GM23338 (cell line): ENCODE measurements around the gene ZNF687. TPM values are rescaled to one million over a fixed set of nuclear protein-coding genes. Genes with fewer than 3 reads are reported as not detected.
A peak's percentile ranks its signal among the peaks of the same experiment; 100 is the strongest.

ENCODE experiments used
- ATAC-seq: fragments of 200-7000 bp; cut with Tn5 transposase; 3 replicates; pipeline ENCODE4 v1.9.1; 2020
- DNase-seq: peaks from one replicate; pipeline ENCODE4 v3.0.0-alpha.2; 2015; ENCODE audit warnings: low spot score
- H2AFZ ChIP-seq: fragments of 200-600 bp; sonication (generic); 2 replicates; pipeline ENCODE4 v1.8.0; 2016; ENCODE audit warnings: antibody characterized with exemption, mild to moderate bottlenecking, moderate library complexity
- H3F3A ChIP-seq: fragments of 200-600 bp; sonication (generic); replicated peaks from 2 replicates; pipeline ENCODE4 v1.8.0; 2017; ENCODE audit warnings: antibody characterized with exemption, mixed run types, low read depth
- H3K27ac ChIP-seq: fragments of 200-600 bp; sonication (generic); 2 replicates; pipeline ENCODE4 v1.6.1; 2016; ENCODE audit warnings: low read depth
- H3K27me3 ChIP-seq: fragments of 200-600 bp; sonication (generic); 2 replicates; pipeline ENCODE4 v1.8.0; 2016; ENCODE audit warnings: mild to moderate bottlenecking, mixed run types, moderate library complexity; ENCODE audit not compliant: insufficient read depth
- H3K36me3 ChIP-seq: fragments of 200-600 bp; sonication (generic); 2 replicates; pipeline ENCODE4 v1.8.0; 2016; ENCODE audit warnings: mild to moderate bottlenecking; ENCODE audit not compliant: insufficient read depth
- H3K4me1 ChIP-seq: fragments of 200-600 bp; sonication (generic); 2 replicates; pipeline ENCODE4 v1.8.0; 2016; ENCODE audit warnings: mild to moderate bottlenecking, moderate library complexity; ENCODE audit not compliant: insufficient read depth
- H3K4me2 ChIP-seq: fragments of 200-600 bp; sonication (generic); 2 replicates; pipeline ENCODE4 v1.7.1; 2017; ENCODE audit warnings: mixed run types
- H3K4me3 ChIP-seq: fragments of 200-600 bp; sonication (generic); 2 replicates; pipeline ENCODE4 v1.6.1; 2016; ENCODE audit warnings: mixed run types
- H3K79me2 ChIP-seq: fragments of 200-600 bp; sonication (generic); replicated peaks from 2 replicates; pipeline ENCODE4 v1.8.0; 2017; ENCODE audit warnings: mild to moderate bottlenecking; ENCODE audit not compliant: insufficient read depth
- H3K9me2 ChIP-seq: fragments of 200-600 bp; sonication (generic); 2 replicates; pipeline ENCODE4 v1.8.0; 2017; ENCODE audit not compliant: insufficient read depth
- H4K20me1 ChIP-seq: fragments of 200-600 bp; sonication (generic); replicated peaks from 2 replicates; pipeline ENCODE4 v1.8.0; 2017; ENCODE audit warnings: mild to moderate bottlenecking; ENCODE audit not compliant: insufficient read depth
- H3K27ac Mint-ChIP-seq: 2 replicates; pipeline ENCODE4 v1.8.0; 2020; ENCODE audit warnings: inconsistent platforms, mild to moderate bottlenecking, moderate library complexity, mixed read lengths
- H3K27me3 Mint-ChIP-seq: 3 replicates; pipeline ENCODE4 v1.8.0; 2022; ENCODE audit warnings: low read depth, mild to moderate bottlenecking, moderate library complexity, mixed read lengths, inconsistent platforms; ENCODE audit not compliant: insufficient read depth, poor library complexity
- H3K36me3 Mint-ChIP-seq: 3 replicates; pipeline ENCODE4 v1.8.0; 2021; ENCODE audit warnings: low read depth, mild to moderate bottlenecking, inconsistent platforms, moderate library complexity, mixed read lengths
- H3K4me1 Mint-ChIP-seq: 3 replicates; pipeline ENCODE4 v1.8.0; 2020; ENCODE audit warnings: mild to moderate bottlenecking, inconsistent platforms, mixed read lengths
- H3K4me3 Mint-ChIP-seq: 3 replicates; pipeline ENCODE4 v1.8.0; 2021; ENCODE audit warnings: moderate library complexity, mild to moderate bottlenecking, inconsistent platforms, mixed read lengths
- H3K9me3 Mint-ChIP-seq: 3 replicates; pipeline ENCODE4 v1.8.0; 2020; ENCODE audit warnings: moderate library complexity, mild to moderate bottlenecking, inconsistent platforms, mixed read lengths
- CREB1 ChIP-seq: fragments of 250-450 bp; sonication (Bioruptor Pico); IDR thresholded peaks from 2 replicates; pipeline ENCODE4 v1.5.0; 2020; ENCODE audit warnings: low read depth, mild to moderate bottlenecking, moderate library complexity
- ETS1 ChIP-seq: IDR thresholded peaks from 2 replicates; pipeline ENCODE4 v1.6.1; 2016; ENCODE audit warnings: antibody characterized with exemption
- EZH2 ChIP-seq: fragments of 200-600 bp; sonication (generic); IDR thresholded peaks from one replicate; pipeline ENCODE4 v1.8.0; 2017; ENCODE audit warnings: antibody characterized with exemption, mild to moderate bottlenecking, low read depth; ENCODE audit not compliant: unreplicated experiment
- EZH2phosphoT487 ChIP-seq: fragments of 200-600 bp; sonication (generic); IDR thresholded peaks from one replicate; pipeline ENCODE4 v1.8.1; 2018; ENCODE audit warnings: antibody characterized with exemption; ENCODE audit not compliant: unreplicated experiment
- POLR2AphosphoS5 ChIP-seq: IDR thresholded peaks from 2 replicates; pipeline ENCODE4 v1.6.1; 2016; ENCODE audit warnings: antibody characterized with exemption, low read depth
- STAT1 ChIP-seq: IDR thresholded peaks from one replicate; pipeline ENCODE4 v1.6.1; 2016; ENCODE audit warnings: antibody characterized with exemption; ENCODE audit not compliant: unreplicated experiment
- ZNF114 ChIP-seq: fragments of 250-450 bp; sonication (Bioruptor Pico); IDR thresholded peaks from 2 replicates; pipeline ENCODE4 v1.5.0; 2020; ENCODE audit warnings: mild to moderate bottlenecking, moderate library complexity
- ZNF331 ChIP-seq: fragments of 250-450 bp; sonication (Bioruptor Pico); IDR thresholded peaks from 2 replicates; pipeline ENCODE4 v1.5.0; 2020; ENCODE audit warnings: low read depth, mild to moderate bottlenecking, moderate library complexity
- polyA plus RNA-seq: library from polyadenylated mRNA; unstranded; fragments of >200 nt; fragmentation: Nextera tagmentation; extraction: Ambion mirVana; gene quantifications from 2 replicates; pipeline ENCODE4 v1.2.1, GENCODE V29; 2016
- total RNA-seq: library from RNA; depleted of rRNA; stranded (reverse); fragments of >200 nt; shearing (Covaris generic); gene quantifications from 2 replicates; pipeline ENCODE4 v1.2.3, GENCODE V29; 2014
- TF ChIP-seq, protein P1 (sequence below), 2 experiments: fragments of 200-600 bp in 1 of 2; sonication (generic) in 1 of 2; conservative IDR thresholded peaks; 2 replicates each; pipeline versions ENCODE4 v1.5.1 to v1.6.1; 2016 to 2017; ENCODE audit warnings: antibody characterized with exemption in 2 of 2, low read depth in 2 of 2, mild to moderate bottlenecking in 2 of 2, moderate library complexity in 1 of 2

The ZNF687 gene
- total and polyA plus RNA-seq, 2 experiments from 2014 or later = 7.7 to 63.9 TPM

DNA sequence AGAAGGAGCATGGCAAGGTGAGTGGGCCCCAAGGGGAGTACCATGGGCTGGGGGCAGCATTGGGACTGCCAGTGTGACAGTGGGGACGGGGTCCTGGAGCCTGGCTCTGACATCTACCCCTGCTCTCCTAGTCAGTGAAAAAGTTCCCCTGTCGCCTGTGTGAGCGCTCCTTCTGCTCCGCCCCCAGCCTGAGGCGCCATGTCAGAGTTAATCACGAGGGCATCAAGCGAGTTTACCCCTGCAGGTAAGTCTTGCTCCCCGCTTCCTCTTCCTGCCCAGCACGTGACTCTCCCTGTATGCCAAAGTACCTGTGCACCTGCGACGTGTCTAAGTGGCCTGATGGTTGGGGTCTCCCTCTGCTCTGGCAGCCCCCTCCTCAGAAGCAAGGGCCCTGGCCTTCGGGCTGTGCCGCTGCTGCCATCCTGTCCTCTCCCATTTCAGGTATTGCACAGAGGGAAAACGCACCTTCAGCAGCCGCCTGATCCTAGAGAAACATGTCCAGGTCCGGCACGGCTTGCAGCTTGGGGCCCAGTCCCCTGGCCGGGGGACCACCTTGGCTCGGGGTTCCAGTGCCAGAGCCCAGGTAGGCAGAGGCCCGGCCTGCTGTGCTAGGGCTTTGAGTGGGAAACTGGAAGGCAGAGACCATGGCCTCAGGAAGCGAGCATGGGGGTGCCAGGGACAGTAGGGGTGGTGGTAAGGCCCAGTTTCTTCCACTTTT lies 8.1 kb downstream of the ZNF687 start:
- H3K4me3 Mint-ChIP-seq = no peak overlapping the region; the same call in 2 of the 3 replicates
- H3K4me1 Mint-ChIP-seq = peaks cover 36% of the 10 kb centered on the region
- H3K36me3 Mint-ChIP-seq = peaks cover 82% of the 10 kb centered on the region
- H3K36me3 ChIP-seq = peaks cover 13% of the 10 kb centered on the region; the same call in 1 of the 2 replicates
- ATAC-seq (no peak), DNase-seq (no peak)
- H2AFZ ChIP-seq = no peak overlapping the region
- peaks cover 10% of the 10 kb centered on the region; the same call in 1 of the 2 replicates for H3K9me2 ChIP-seq
- peaks cover 16% of the 10 kb centered on the region for H3K27me3 Mint-ChIP-seq
- peaks cover 10% of the 10 kb centered on the region for H3K79me2 ChIP-seq
- no peaks in the 10 kb centered on the region; the same call in 2 of the 3 replicates for H3K9me3 Mint-ChIP-seq
- peaks cover 10% of the 10 kb centered on the region; the same call in 1 of the 2 replicates for H3F3A ChIP-seq
- 0 out of 2 replicates have a peak overlapping the region, but pooled peaks have one; percentile 27 for H3K27ac Mint-ChIP-seq
- H3K4me3 ChIP-seq = no peak overlapping the region
- H3K27ac ChIP-seq = no peak overlapping the region
- no peaks in the 10 kb centered on the region for H3K27me3 ChIP-seq
- TF ChIP-seq ZNF331 (CRISPR knock-in tag) = no peak
- TF ChIP-seq EZH2 = no peak
- no peak for TF ChIP-seq ETS1
- TF ChIP-seq STAT1 = no peak
- no peak for TF ChIP-seq ZNF114
- TF ChIP-seq EZH2phosphoT487 = no peak
- no peak for TF ChIP-seq POLR2AphosphoS5
- TF ChIP-seq, protein P1, sequence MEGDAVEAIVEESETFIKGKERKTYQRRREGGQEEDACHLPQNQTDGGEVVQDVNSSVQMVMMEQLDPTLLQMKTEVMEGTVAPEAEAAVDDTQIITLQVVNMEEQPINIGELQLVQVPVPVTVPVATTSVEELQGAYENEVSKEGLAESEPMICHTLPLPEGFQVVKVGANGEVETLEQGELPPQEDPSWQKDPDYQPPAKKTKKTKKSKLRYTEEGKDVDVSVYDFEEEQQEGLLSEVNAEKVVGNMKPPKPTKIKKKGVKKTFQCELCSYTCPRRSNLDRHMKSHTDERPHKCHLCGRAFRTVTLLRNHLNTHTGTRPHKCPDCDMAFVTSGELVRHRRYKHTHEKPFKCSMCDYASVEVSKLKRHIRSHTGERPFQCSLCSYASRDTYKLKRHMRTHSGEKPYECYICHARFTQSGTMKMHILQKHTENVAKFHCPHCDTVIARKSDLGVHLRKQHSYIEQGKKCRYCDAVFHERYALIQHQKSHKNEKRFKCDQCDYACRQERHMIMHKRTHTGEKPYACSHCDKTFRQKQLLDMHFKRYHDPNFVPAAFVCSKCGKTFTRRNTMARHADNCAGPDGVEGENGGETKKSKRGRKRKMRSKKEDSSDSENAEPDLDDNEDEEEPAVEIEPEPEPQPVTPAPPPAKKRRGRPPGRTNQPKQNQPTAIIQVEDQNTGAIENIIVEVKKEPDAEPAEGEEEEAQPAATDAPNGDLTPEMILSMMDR (conservative IDR thresholded peaks at IDR 0.05; ENCODE audit: low read depth in 2 of 2) = no peak
- H4K20me1 ChIP-seq = peaks cover 10% of the 10 kb centered on the region; the same call in 1 of the 2 replicates
- peaks cover 23% of the 10 kb centered on the region for H3K4me1 ChIP-seq
- no peak overlapping the region for H3K4me2 ChIP-seq

DNA sequence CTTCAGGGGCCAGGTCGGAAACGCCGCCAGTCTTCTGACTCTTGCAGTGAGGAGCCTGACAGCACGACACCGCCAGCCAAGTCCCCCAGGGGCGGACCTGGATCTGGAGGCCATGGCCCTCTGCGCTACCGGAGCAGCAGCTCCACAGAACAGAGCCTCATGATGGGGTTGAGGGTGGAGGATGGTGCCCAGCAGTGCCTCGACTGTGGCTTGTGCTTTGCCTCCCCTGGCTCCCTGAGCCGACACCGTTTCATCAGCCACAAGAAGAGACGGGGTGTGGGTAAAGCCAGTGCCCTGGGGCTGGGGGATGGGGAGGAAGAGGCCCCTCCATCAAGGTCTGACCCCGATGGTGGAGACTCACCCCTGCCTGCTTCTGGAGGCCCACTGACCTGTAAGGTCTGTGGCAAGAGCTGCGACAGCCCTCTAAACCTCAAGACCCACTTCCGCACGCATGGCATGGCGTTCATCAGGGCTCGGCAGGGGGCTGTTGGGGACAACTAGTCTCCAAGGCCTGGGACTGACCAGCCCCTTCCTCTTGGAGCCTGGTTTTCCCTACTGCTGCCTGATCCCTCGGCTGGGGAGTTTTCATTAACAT lies 8.7 kb downstream of the ZNF687 start:
- no peak for TF ChIP-seq STAT1
- TF ChIP-seq EZH2phosphoT487 = no peak
- TF ChIP-seq POLR2AphosphoS5 = no peak
- TF ChIP-seq EZH2 = no peak
- TF ChIP-seq ZNF114 = no peak
- TF ChIP-seq CREB1 = no peak
- Histone ChIP-seq H3K4me1 (peaks cover 30% of the 10 kb centered on the region), H3K4me2 (no peak overlapping the region), H3K9me2 (peaks cover 10% of the 10 kb centered on the region; the same call in 1 of the 2 replicates), H3F3A (peaks cover 15% of the 10 kb centered on the region; the same call in 1 of the 2 replicates), H3K36me3 (peaks cover 13% of the 10 kb centered on the region; the same call in 1 of the 2 replicates), H3K27me3 (no peaks in the 10 kb centered on the region), H3K4me3 (no peak overlapping the region), H4K20me1 (peaks cover 9% of the 10 kb centered on the region; the same call in 1 of the 2 replicates), H3K27ac (no peak overlapping the region), H3K79me2 (peaks cover 4% of the 10 kb centered on the region), H2AFZ (no peak overlapping the region)
- no peak for ATAC-seq
- Mint-ChIP-seq H3K36me3 (peaks cover 81% of the 10 kb centered on the region), H3K9me3 (no peaks in the 10 kb centered on the region; the same call in 2 of the 3 replicates), H3K27me3 (peaks cover 16% of the 10 kb centered on the region), H3K27ac (0 out of 2 replicates have a peak overlapping the region, but pooled peaks have one; percentile 27), H3K4me1 (peaks cover 42% of the 10 kb centered on the region), H3K4me3 (no peak overlapping the region)
- no peak for DNase-seq
